ENCODE results near the gene ZNF592.

- no peak for TF ChIP-seq POLR2AphosphoS5 (IDR thresholded peaks at IDR 0.05)
- no peak for TF ChIP-seq CTCF (IDR thresholded peaks at IDR 0.05)
These were observed 32.9 kb upstream of the ZNF592 start for GRCh38 chr15:84715441-84716035.
